ENCODE results near the gene CEP44.

GRCh38 chr4:174365018-174365587 is 81.4 kb downstream of the CEP44 start:
- TF ChIP-seq RAD21 (IDR thresholded peaks at IDR 0.05; ENCODE audit: low read length) = peak; percentile 65
- TF ChIP-seq CTCF (conservative IDR thresholded peaks at IDR 0.05; ENCODE audit: low read depth, low read length) = peak; percentile 62
- no peak for TF ChIP-seq RCOR1 (IDR thresholded peaks at IDR 0.05; ENCODE audit: insufficient replicate concordance, low read length)
- TF ChIP-seq POLR2A (IDR thresholded peaks at IDR 0.05; ENCODE audit: low read depth, low read length) = no peak
